ENCODE measurements around the gene TFAP2E.

- TF ChIP-seq CTCF (IDR thresholded peaks at IDR 0.05) (no peak), POLR2A (IDR thresholded peaks at IDR 0.05) (no peak)
Measured at GRCh38 chr1:35605867-35606182, 32.7 kb downstream of the TFAP2E start.

Measured in body of pancreas (tissue), 4 donors.